ENCODE measurements around the gene JAKMIP1.
"Not testable (repeated sequence)": the region's sequence is repeated elsewhere in the genome, so short reads cannot be mapped to it uniquely, and the experiment has no call there.

JAKMIP1 gene

DNA sequence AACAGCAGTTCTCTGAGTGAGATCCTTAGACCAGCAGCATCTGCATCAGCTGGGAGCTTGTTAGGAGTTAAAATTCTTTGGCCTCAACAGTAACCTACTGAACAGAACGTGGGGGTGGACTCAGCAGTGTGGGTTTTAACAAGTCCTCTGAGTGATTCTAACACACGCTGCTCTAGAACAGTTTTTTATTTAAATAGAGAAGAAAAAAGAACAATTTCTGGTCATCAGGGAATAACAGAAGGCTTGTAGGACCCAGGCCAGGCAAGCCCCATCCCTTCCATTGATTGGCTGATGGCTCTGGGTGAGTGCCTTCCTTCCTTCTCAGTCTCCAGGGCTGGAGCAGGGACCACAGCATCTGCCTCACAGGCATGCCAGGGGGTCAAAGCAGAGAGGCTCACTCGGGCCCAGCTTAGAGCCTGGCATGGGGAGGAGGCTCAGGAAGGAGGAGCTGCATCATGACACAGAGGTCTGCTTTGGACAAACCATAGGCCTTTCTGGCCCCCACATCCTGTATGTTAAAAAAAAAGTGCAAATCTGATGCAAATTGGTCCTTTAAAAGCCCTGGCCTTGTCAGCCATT is 56.7 kb downstream of the JAKMIP1 start:
- no peak for DNase-seq (ENCODE audit: low spot score)

DNA sequence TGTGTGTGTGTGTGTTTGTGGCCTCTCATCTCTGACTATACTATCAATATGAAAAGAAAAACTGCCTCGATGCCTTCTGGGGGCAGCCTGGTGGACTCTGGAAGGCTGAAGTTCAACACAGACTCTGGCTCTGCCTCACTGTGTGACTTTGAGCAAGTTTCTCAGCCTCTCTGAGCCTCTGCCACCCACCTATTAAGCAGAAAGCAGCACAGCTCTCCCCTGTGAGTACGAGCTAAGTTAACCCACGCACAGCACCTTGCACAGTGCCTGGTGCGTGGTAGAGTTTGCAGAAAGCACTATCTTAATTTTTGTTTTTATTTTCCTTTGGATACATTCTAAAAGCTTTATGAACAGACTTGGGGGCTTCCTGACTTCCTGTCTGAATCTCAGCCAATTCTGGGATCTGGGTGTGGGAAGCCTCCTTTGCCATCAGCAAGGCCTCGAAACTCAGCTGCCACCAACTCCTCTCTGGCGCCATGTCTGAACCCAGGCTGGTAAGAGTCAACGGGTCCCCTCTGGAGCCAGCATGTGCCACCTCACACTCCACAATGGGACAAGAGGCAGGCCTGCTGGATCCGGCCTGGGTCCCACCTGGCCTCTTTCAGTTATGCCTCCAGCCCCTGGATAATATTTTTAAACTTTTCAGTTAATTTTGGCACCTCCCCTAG is 57.3 kb downstream of the JAKMIP1 start:
- no peak for DNase-seq (ENCODE audit: low spot score)

DNA sequence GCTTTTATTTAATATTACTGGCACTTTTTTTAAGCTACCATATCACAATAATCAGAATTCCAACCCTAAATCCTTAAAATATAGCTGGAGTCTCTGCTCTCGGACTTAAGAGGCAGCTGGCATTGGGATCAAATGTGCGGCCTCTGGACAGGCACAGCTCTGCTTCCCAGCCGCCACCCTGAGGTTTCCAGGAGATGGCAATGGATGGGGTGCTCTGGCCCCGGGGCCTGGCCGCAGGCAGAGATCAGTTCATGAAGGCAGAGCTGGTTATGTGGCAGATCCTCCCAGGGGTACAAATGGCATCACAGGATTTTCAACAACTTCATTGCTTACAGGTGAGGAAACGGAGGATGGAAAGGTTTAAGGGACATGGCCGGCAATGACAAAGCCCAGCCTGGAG is 57.8 kb downstream of the JAKMIP1 start:
- DNase-seq (ENCODE audit: low spot score): no peak

DNA sequence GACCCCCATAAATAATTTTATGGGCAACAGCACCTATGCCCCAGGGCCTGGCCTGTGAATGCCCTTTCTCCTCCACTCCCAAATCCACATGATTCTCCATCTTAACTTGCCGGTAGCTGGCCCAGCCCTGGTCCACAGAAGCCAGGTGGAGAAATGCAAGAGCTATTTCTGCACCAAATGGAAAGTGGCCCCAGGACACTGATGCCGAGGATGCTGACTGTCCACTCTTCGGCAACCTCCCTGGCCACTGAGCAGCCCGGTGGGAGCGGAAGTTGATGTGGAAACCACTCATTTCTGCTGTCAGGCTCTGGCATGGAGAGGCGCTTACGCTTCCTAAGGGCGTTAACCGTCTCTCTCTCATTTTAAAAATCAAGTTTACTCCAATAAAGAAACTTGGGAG is 58.8 kb downstream of the JAKMIP1 start:
- DNase-seq (ENCODE audit: low spot score): no peak

DNA sequence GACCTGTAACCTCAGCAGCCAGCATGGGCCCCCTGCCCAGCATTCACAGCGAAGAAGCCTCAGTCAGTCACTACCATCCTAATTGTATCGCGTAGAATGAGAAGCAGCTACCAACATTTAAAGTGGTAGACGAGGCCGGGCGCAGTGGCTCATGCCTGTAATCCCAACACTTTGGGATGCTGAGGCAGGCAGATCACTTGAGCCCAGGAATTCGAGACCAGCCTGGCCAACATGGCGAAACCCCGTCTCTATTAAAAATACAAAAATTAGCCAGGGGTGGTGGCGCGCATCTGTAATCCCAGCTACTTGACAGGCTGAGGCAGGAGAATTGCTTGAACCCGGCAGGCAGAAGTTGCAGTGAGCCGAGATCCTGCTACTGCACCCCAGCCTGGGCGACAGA is 59.3 kb downstream of the JAKMIP1 start:
- not testable (repeated sequence) for DNase-seq (ENCODE audit: low spot score)

DNA sequence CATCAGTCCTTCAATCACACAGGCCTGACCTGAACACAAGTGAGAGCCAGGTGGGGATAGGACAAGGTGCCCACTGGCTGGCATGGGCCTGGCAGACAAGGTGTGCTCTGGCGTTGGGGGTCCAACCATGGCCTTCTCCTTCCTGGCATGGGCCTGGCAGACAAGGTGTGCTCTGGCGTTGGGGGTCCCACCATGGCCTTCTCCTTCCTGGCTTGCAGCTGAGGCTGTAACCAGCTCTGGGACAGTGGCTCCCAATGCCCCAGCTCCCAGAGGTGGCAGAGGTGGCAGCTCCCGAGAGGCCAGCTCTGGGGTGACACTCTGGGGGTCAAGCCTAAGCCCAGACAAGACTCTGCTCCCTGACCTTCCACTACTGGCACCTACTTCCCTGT is 62.6 kb downstream of the JAKMIP1 start:
- DNase-seq (ENCODE audit: low spot score): no peak

DNA sequence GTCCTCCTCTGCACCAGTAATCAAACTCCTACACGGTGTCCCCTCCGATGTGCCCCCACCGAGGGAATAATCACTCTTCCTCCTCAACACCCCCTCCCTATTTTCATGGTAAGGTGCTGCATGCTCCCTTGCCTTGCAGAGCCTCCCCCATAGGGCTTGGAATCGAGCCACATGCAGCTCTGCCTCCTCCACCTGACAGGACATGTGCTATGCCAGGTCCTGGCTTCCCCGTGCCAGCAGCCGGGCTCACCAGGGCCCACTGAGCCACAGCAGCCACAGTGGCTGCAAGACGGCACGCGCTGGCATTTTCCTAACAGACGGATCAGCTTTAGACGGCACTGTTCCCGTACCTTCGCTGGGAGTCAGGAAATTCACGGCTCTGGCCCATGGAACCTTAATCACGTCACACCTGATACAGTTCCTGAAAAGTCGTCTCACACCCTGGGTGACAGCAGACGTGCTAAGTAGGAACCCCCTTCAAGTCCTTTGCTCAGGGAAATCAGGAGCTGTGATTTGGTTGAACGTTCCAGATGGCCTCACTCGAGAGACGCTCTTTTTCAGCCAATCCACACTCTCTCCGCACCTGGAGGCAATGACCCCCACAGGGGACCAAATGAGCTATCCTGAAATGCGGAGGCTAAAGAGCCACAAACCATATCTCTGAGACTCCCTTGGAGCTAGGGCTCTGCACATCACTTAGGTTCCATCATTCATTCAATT is 63.2 kb downstream of the JAKMIP1 start:
- no peak for DNase-seq (ENCODE audit: low spot score)

DNA sequence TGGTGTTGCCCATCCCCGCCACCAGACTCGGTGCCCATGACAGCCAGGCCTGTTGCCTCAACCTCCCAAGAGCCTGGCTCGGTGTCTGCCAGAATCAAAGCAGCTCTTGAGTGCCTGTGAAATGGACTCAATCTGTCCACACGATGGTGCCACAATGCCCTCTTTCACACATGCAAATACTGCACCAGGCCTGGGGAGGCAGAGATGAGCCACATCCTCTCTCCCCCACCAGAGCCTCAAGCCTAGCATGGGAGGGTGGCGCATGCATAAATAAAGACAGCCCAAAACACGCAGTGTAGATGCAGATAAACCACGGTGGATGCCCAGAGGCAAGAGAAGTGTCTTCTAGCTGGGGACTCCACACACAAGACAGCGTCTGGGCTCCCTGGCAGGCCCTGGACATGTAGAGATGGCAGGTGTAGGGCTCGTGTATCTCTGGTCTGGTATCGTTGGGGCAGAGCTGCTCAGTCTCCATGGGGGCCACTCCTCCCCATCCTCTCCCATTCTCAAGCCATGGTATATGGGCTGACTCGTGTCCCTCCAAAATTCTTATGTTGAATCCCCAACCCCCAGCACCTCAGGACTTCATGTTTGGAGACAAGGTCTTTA is 65.6 kb downstream of the JAKMIP1 start:
- DNase-seq (ENCODE audit: low spot score): no peak

DNA sequence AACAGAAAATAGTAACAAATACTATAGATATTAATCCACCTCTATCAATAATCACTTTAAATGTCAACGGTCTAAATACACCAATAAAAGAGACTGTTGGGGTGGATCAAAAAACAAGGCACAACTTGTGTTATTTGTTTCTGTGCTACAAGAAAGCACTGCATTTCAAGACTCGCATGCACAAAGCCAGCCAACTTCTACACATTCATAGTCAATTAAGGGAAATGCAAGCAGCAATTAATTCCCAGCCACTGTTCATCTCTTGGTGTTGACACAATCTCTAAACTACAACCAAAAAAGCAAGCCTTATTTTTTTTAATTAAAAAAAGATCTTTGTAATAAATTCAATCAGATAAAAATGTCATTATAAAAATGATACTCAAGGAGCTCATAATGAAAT is 67.6 kb downstream of the JAKMIP1 start:
- no peak for DNase-seq (ENCODE audit: low spot score)

DNA sequence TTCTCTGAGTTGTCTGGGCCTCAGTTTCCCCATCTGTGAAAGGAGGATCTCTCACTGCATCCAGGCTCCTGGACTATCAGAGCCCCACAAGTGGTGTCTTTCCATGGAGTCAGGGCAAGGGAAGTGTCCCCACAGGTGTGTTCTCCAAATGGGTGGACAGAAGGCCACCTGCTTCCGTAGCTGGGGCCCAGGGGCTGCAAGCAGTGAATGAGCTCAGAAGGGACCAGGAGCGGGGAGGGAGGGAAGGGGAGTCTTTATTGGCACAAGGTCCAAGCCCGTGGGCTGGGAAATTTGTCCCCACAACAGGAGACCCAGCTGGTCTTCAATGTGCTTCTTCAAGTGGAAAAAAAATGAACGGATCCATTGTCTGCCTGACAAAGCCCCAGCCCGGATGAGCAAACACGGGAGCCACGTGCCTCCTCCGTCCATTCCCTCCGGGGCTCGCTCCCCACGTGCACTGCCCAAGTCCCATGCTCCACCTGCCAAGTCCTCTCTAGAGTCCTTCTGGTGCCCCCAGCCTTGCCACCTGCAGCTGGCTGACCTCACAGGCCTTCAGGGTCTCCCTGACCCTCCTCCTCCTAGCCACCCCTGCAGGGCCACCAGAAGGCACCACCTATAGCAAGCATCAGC is 72.0 kb downstream of the JAKMIP1 start:
- no peak for DNase-seq (ENCODE audit: low spot score)

DNA sequence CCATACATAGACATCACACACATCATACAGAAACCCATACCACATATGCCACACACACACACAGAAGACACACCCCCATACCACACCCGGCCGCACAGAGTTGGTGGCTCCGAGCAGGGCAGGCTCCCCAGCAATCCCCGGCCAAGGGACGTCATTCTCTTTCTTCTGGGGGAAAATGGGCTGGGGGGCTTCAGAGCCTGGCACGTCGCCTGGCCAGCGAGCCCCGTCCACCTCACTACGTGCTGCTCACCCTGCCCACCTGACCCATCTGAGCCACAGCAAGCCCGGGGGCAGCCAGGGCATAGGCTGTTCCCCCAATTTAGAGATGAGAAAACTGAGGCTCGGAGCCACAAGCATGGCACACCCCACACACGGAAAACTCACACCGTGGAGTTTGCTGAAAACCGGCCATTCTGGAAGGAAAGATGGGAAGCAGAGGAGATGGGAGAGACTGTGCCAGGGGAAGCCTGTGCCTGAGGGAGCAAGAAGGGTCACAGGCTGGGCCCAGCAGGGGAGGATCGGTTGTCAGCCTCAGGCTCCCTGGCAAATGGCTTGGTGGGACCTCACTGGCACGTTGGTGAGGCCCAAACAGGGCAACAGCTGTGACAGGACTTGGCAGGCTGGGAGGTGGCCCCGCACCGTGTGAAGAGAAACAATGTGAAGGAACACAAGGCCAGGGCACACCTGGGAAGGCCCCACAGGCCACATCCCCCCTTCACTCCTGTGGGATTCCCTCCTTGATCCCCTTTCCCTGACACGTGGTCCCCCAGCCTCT is 73.2 kb downstream of the JAKMIP1 start:
- DNase-seq (ENCODE audit: low spot score): no peak

DNA sequence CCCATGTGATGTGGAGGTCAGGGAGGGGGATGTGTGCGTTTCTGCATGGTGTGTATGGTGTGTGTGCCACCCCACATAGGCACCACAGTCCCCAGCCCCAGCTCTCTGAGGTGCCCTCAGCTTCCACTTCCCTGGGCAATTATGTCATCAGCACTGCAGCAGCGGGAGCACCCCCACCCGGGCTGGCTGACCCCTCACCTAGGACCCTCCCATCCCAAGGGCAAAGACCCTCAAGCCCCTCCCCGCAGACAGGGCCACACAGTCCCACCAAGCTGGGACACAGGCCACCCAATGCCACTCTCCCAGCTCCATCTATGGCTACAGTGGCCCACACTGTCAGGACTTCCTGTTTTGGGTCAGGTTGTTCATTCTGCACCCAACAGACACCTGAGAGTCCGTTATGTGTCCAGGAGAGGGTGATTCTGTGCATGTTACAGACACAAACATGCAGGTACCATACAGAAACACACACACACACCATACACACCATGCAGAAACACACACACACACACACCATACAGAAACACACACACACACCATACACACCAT is 75.2 kb downstream of the JAKMIP1 start:
- DNase-seq (ENCODE audit: low spot score): no peak

DNA sequence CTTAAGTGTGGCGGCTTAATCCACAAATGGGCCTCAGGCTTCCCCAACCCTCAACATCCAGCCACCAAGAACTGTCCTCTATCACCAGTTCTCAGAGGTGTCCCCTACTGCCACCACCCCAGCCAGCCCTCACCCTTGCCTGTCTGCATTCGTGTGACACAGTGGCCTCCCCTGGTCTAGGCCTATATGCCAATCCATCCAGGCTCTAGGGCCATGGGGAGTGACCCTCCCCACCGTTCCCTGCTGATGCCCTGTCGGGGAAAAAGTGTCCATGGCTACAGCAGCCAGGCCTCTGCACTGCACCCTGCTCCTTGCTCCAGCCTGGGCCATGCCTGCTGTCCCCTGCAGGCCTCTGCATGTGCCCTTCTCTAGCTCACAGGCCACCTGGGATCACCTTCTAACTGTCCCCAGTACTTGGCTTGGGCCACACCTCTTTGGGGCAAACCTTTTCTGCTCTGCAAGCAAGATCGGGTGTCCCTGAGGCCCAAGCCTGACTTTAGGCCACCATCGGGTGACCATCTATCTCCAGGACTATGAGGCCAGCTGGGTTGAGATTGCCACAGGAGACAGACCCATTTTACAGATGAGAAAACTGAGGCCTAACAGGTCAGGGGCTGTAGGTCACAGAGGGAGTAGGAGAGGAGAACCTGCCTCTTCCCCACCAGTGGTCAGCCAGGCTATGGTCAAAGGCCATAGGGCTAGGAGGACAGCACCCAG is 75.8 kb downstream of the JAKMIP1 start:
- no peak for DNase-seq (ENCODE audit: low spot score)

DNA sequence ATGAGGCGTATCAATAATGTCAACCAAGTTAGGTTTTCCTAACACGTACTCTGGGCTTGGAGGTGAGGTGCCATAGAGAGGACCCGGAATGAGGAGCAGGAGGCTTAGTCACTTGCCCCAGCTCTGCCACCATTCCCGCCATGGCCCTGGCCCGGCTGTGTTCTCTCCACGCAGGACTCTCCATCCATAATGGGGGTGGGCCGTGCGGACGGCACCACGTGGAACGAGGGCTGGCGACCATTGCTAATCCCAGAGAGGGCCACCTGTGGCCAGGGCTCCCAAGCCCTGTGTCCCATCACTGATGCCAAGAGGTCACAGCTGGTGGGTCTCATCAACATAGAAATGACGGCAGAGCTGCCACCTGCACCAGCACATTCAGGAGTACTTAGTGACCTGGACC is 76.4 kb downstream of the JAKMIP1 start:
- DNase-seq (ENCODE audit: low spot score): no peak

DNA sequence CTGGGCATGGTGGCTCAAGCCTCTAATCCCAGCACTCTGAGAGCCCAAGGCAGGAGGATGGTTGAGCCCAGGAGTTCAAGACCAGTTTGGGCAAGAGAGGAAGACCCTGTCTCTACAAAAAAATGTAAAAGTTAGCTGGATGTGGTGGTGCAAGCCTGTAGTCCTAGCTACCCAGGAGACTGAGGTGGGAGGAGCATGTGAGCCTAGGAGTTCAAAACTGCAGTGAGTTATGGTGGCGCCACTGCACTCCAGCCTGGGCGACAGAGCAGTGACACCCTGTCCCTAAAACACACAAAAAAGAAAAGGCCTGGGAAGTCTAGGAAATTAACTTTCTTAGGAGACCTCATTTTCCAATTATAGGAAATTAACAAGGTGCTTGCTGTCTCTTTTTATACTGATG is 76.8 kb downstream of the JAKMIP1 start:
- no peak for DNase-seq (ENCODE audit: low spot score)

DNA sequence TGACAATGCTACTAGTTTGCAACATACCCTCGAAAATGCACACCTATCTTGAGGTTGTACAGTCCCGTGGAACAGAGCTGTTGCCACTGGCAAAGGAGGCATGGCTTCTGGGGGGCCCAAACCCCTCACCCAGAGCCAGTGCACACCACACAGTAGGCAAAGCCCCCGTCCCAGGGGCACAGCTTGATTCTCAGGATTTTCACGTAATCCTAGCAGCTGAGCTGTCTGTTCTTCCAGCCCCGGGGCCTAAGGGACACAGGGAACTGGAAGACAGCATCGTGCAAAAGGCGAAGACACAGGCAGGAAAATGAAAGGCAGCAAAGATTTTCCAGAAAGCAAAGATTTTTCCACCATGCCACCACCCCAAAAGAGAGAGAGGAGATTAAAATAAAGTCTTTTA is 77.2 kb downstream of the JAKMIP1 start:
- DNase-seq (ENCODE audit: low spot score): no peak

DNA sequence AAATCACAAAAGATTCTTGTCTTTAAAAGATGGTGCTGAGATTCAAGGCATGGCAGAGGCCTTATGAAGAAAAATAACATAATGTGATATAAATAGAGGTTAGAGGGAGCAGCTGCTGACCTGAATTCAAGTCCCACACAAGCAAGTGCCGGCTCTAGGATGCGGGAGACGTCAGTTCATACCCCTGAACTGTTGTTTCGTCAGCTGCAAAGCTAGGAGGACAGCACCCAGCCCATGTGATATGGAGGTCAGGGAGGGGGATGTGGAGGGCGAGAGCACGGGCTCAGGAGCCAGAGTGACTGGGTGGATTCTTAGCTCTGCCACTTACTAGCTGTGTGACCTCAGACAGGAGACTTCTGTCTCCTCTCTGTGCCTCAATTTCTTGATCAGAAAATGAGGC is 77.9 kb downstream of the JAKMIP1 start:
- DNase-seq (ENCODE audit: low spot score): no peak

DNA sequence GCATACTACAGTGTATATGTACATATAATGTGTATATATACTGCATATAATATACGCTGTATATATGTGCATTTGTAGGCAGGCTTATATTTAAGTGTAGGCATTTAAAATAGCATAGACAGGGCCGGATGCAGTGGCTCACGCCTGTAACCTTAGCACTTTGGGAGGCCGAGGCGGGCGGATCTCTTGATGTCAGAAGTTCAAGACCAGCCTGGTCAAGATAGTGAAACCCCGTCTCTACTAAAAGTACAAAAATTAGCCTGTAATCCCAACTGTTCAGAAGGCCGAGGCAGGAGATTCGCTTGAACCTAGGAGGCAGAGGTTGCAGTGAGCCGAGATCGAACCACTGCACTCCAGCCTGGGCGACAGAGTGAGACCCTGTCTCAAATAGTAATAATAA is 78.4 kb downstream of the JAKMIP1 start:
- DNase-seq (ENCODE audit: low spot score): no peak

DNA sequence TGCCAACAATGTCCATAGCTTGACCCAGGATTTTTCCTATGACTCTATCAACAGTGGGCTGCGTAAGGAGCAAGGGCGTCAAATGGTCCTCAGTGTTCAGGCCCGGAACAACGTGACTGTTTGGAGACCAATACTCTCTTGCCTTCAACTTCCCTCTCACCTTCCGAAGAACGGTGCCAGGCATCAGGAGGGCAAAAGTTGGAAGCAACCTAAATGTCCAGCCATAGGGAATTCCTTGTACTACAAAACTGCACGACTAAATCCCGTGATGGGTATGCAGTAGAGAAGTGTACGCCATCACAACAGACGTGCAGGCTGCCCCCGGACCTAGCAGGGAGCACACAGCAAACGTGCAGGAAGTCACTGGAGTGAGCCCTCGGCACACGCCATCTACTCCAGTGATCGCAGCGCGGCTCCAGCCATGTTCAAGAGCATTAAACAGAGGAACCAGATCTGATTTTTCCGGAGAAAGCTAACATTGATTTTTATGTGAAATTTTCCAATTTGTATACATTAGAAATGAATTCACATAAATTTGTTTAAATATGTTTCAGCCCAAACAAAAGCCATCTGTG is 79.0 kb downstream of the JAKMIP1 start:
- DNase-seq (ENCODE audit: low spot score): no peak

DNA sequence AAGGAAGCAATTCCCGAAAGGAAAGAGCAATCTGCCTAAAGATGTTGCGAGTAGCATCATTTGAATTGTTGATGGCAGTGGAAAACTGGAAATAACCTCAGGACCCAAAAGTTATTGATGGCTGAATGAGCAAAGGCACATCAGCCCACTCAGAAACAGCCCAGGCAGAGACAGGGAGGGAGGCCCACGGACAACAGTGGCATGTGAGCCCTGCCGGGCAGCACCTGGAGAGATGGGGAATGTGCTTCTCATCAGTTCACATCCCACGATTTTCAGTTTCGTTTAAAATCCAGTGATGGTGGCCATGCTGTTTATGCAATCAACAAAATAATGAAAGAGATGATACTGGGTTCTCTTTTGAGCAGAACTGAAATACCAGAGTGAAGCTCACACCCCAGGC is 80.0 kb downstream of the JAKMIP1 start:
- DNase-seq (ENCODE audit: low spot score): no peak
